Iris pigment epithelial cell (primary cell): ENCODE data around the gene MIA2.
"Not testable (repeated sequence)": the region's sequence is repeated elsewhere in the genome, so short reads cannot be mapped to it uniquely, and the experiment has no call there.

Experiments
- DNase-seq: peaks from one replicate; pipeline ENCODE4 v3.0.0-alpha.2; 2011; ENCODE audit warnings: low read depth

The MIA2 gene

GRCh38 chr14:39322807-39323206, 89.1 kb downstream of the MIA2 start:
- peak; percentile 67 for DNase-seq

DNA sequence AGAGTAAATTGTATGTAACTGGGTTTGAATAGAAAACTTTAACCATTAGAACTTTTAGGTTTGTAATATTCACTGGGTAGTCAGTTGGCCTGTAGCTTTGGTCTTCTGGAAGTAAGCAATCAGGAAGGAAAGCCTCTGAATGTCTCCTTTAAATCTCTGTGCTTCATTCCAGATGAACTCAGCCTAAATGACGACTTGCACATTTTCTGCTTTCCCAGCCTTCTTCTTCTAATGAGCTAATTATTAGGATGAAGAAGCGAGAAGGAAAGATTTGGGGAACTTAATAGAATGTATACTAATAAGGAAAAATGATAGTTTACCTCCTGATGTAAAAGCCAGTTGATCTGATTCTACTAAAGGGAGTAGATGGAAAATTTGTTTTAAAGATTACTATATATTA, 90.4 kb downstream of the MIA2 start:
- DNase-seq = no peak

GRCh38 chr14:39339003-39339402, 105.3 kb downstream of the MIA2 start:
- DNase-seq = peak; percentile 51

DNA sequence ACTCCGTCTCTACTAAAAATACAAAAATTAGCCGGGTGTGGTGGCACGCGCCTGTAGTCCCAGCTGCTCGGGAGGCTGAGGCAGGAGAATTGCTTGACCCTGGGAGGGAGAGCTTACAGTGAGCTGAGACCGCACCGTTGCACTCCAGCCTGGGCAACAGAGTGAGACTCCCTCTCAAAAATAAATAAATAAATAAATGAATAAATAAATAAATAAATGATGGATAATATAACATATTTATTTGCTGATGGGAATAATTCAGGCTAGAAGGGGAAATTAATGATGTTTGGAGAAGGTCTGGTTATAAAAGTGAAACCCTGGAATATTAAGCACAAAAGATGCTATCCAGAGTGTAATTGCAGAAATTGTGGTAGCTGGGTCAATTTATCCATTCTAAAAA, 107.4 kb downstream of the MIA2 start:
- DNase-seq = not testable (repeated sequence)

DNA sequence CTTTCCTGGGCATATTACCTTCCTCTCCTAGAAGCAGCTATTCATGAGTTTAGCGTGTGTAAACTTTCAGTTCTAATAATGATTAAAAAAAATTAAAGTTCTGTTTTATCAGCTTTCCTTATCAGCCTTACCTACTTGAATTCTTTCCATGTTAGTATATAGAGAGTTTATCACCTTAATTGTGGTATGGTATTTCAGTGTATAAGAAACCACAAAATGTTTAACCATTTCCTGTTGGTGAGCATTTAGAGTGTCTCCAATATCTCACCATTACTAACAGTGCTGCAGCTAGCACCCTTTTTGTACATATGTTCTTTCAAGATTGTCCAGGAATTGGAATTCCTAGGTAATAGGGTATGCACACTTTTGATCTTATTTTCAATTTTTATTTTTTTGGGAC, 109.1 kb downstream of the MIA2 start:
- no peak for DNase-seq

- no peak for DNase-seq
These were observed 109.9 kb downstream of the MIA2 start for GRCh38 chr14:39343614-39344013.

GRCh38 chr14:39350866-39351265, 117.2 kb downstream of the MIA2 start:
- no peak for DNase-seq

- peak; percentile 84 for DNase-seq
These were observed 118.0 kb downstream of the MIA2 start for GRCh38 chr14:39351708-39352107.

DNA sequence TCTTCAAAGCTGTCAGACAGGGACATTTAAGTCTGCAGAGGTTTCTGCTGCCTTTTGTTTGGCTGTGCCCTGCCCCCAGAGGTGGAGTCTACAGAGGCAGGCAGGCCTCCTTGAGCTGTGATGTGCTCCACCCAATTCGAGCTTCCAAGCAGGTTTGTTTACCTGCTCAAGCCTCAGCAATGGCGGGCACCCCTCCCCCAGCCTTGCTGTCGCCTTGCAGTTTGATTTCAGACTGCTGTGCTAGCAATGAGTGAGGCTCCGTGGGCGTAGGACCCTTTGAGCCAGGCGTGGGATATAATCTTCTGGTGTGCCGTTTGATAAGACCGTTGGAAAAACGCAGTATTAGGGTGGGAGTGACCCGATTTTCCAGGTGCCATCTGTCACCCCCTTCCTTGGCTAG, 125.4 kb downstream of the MIA2 start:
- not testable (repeated sequence) for DNase-seq

- DNase-seq = no peak
These were observed 126.6 kb downstream of the MIA2 start for GRCh38 chr14:39360316-39360715.

- DNase-seq = not testable (repeated sequence)
These were observed 127.8 kb downstream of the MIA2 start for GRCh38 chr14:39361556-39361955.

DNA sequence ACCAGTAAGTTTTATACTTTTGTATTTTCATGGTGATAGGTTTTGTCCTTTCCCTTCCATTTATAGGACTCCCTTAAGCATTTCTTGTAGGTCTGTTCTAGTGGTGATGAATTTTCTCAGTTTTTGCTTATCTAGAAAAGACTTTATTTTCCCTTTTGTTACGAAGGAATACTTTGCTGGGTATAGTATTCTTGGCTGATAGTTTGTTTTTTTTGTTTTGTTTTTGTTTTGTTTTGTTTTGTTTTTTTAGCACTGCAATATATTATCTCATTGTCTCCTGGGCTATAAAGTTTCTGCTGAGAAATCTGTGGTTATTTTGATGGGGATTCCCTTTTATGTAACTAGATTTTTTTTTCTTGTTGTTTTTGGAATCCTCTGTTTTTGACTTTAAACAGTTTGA, 130.8 kb downstream of the MIA2 start:
- no peak for DNase-seq

GRCh38 chr14:39365354-39365753, 131.6 kb downstream of the MIA2 start:
- DNase-seq = no peak

- no peak for DNase-seq
These were observed 133.0 kb downstream of the MIA2 start for GRCh38 chr14:39366460-39367386.

DNA sequence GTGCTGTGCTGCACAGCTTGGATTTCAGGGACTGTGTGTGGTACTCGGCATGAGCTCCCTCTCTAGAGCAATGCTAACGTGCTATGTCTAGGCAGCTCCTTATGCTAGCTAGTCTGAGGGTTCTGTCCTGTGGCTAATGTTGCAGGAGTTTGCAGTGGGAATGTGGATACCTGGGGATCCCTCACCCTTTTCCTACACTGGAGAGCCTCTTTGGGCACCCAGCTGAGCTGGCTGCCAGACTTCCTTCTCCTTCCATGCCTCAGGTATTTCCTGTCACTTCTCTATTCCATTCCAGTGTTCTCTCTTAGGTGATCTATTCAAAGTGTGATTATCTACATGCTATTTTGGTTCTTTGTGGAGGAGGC, 133.7 kb downstream of the MIA2 start:
- no peak for DNase-seq

DNA sequence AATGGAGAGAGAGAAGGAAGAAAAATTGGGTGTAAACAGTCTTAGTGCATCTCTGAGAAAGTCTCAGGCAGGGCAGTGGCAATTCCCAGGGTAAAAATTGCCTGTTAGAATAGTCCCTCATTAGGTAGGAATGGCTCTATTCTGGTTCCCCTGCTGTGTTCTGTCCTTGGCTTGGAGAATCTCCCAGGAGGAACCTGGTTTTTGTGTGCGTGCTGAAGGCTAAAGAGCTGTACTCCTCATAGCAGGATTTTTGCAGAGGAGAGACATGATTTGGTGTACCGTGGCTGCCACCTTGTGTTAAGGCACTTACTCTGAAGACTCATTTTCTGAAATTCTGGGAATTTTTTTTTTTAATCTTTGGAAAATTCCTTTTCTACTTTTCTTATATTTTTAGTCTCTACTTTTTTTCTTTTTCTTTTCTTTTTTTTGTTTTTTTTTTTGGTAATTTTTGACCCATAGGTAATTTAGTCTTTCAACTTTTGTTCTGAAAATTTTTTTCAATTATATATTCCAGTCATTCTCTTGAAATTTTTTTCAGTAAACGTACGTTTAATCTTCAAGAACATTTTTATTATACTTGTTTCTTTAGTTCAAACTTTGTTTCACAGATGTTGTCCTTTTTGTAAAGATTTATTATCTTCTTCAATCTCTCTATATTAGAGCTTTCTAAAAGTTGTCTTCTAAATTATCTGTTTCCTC, 134.7 kb downstream of the MIA2 start:
- peak; percentile 75 for DNase-seq

DNA sequence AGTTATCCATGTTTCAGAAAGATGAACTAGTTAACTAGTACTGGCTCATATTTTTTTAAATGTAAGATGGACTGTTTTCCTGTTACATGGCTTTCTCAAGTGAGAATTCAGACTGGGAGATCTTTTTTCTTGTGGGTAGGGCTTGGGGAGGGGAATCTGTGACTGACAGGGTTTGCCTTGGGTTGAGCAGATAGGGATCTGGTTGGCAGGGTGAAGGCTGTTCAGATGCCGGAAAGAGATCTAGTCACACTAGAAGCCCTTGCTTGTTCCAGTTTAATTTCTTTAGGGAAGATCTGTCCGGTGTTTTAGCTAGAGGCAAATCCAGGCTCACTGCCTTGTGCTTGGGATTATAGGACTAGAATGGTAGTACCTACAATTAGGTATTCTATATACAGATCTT, 135.3 kb downstream of the MIA2 start:
- DNase-seq = no peak

DNA sequence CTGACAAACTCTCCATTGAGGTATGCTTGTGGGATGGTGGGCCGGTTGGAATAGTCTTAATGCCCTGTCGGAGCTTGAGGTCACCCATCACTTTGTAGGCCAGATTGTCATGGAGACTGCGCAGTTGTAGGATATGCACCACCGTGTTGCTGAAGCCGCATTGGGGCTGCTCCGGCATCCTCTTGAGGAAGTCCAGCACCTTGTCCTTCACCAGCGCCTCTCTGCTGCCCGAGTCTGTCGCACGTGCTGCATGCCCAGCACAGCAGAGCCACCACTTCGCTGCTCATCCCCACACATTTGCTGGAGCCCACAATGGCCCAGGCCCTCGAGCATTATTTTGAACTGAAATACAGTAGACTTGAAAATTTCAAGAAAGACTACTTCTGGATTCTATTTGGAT, 136.7 kb downstream of the MIA2 start:
- DNase-seq = no peak

DNA sequence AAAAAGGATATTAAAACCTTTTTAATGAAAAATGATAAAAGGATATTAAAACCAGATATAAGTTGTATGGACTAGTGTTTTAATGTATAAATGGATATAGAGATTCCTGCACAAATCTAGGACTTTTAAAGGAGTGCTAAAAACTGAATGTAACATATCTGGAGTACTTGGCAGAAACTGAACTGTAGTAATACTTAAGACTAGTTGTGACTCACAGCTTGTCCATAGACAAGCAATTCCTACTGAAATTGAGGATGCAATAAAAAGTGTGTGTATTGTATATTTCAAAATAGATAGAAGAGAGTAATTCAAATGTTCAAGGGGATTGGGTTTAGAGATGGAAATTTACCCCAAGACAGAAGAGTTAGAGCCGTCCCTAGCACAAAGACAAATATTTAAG, 138.9 kb downstream of the MIA2 start:
- peak; percentile 61 for DNase-seq

- DNase-seq = peak; percentile 60
These were observed 141.1 kb downstream of the MIA2 start for GRCh38 chr14:39374851-39375250.

DNA sequence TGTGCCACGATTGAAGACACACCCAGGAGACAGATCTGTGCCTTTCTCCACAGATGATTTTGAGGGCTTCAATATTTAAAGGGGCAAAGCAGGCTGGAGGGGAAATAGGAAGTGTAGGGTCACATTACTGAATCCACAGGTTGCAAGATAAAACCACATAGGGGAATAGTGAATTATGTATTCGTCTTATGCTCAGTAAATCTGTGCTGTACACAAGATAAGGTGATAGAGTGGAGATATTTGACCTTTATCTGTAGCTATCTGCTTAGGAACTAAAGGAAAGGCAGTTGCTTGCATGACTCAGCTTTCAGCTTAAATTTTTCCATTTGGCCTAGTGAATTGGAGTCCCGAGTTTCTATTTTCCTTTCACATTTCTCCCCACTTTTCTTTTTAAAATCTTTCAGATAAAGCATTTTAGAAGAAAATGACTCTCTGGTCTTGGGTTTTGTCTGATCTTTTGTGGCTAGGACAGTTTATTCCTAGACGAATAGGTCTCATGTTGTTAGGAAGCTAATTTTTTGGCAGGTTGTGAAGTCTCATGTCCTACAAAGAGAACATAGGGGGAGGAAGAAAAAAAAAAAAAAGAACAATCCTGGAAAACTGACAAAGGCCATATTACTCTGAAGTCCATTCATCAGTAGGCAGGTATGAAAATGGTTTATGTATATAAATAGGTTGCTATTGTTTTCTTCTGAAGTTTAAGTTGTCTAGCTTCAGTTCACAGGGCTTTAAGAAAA, 143.1 kb downstream of the MIA2 start:
- DNase-seq = peak; percentile 66

- no peak for DNase-seq
These were observed 147.7 kb downstream of the MIA2 start for GRCh38 chr14:39381366-39381765.

DNA sequence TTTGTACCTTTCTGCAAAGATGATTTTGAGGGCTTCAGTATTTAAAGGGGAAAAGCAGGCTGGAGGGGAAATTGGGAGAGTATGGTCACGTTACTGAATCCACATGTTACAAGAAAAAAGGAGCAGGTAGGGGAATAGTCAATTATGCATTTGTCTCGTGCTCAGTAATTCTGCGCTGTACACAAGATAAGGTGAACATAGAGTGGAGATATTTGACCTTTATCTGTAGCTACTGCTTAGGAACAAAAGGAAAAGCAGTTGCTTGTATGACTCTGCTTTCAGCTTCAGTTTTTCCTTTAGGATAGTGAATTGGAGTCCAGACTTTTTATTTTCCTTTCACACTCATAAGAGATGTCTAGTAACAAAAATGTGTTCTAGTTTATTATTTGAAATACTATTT, 148.7 kb downstream of the MIA2 start:
- DNase-seq = no peak
